CD4-positive, alpha-beta T cell (primary cell): Measurements from ENCODE around the gene KRT79. TPM values are rescaled to one million over a fixed set of nuclear protein-coding genes. Genes with fewer than 3 reads are reported as not detected.

Source experiments
- ATAC-seq: fragments of 200-7000 bp; cut with Tn5 transposase; one replicate; pipeline ENCODE4 v1.10.0; 2022; ENCODE audit warnings: mild to moderate bottlenecking; ENCODE audit not compliant: poor library complexity
- CTCF ChIA-PET: fragments of 350-600 bp; sonication (Branson Sonifier 250); formaldehyde crosslinking; loops from one replicate; lab custom pipeline; 2021; ENCODE audit warnings: antibody characterized with exemption, inconsistent platforms; lab: Charles Lee
- POLR2A ChIA-PET: fragments of 350-600 bp; sonication (Branson Sonifier 250); formaldehyde crosslinking; loops from one replicate; lab custom pipeline; 2021; ENCODE audit warnings: antibody characterized with exemption, inconsistent platforms; lab: Charles Lee
- DNase-seq, 14 experiments: peaks; one replicate each; pipeline ENCODE4 v3.0.0-alpha.2; 2013 to 2020; ENCODE audit warnings: mixed read lengths in 2 of 14
- H3K27ac ChIP-seq, 2 donors: one replicate each; pipeline versions ENCODE4 v1.5.1 to v1.7.0; 2013; ENCODE audit warnings: low read length in 2 of 2, low read depth in 1 of 2, mild to moderate bottlenecking in 1 of 2
- H3K27me3 ChIP-seq, 2 experiments: 1 replicate in 1 of 2; 2 replicates in 1 of 2; pipeline versions ENCODE4 v1.6.1 to v1.7.0; 2013; ENCODE audit warnings: low read length in 2 of 2, control low read depth in 1 of 2, mild to moderate bottlenecking in 1 of 2, moderate library complexity in 1 of 2; ENCODE audit not compliant: insufficient read depth in 2 of 2, control insufficient read depth in 1 of 2
- H3K36me3 ChIP-seq: one replicate; pipeline ENCODE4 v1.6.1; 2013; ENCODE audit warnings: low read length, control low read depth; ENCODE audit not compliant: insufficient read depth
- H3K4me1 ChIP-seq: one replicate; pipeline ENCODE4 v1.6.1; 2013; ENCODE audit warnings: low read length, control low read depth; ENCODE audit not compliant: insufficient read depth
- H3K4me3 ChIP-seq: one replicate; pipeline ENCODE4 v1.5.1; 2013; ENCODE audit warnings: mild to moderate bottlenecking, low read length, moderate library complexity
- H3K9me3 ChIP-seq, 2 experiments: 1 replicate in 1 of 2; 2 replicates in 1 of 2; pipeline versions ENCODE4 v1.6.1 to v1.7.0; 2013; ENCODE audit warnings: low read length in 2 of 2, mild to moderate bottlenecking in 2 of 2, control low read depth in 1 of 2, moderate library complexity in 1 of 2; ENCODE audit not compliant: control insufficient read depth in 1 of 2, insufficient read depth in 1 of 2
- H3K27ac Mint-ChIP-seq: one replicate; pipeline ENCODE4 v1.8.0; 2020; ENCODE audit warnings: mixed read lengths
- H3K27me3 Mint-ChIP-seq: one replicate; pipeline ENCODE4 v1.8.0; 2021; ENCODE audit warnings: mixed read lengths
- H3K36me3 Mint-ChIP-seq: one replicate; pipeline ENCODE4 v1.8.0; 2021; ENCODE audit warnings: low read depth, mixed read lengths
- H3K4me1 Mint-ChIP-seq: one replicate; pipeline ENCODE4 v1.8.0; 2021; ENCODE audit warnings: low read depth, mixed read lengths
- H3K4me3 Mint-ChIP-seq: one replicate; pipeline ENCODE4 v1.8.0; 2020; ENCODE audit warnings: mild to moderate bottlenecking, mixed read lengths
- H3K9me3 Mint-ChIP-seq: one replicate; pipeline ENCODE4 v1.8.0; 2020; ENCODE audit warnings: mixed read lengths
- intact Hi-C, 2 experiments: fragments of 100-400 bp; cut with DNase I in 1 of 2; cut with micrococcal nuclease in 1 of 2; formaldehyde crosslinking; loops; one replicate each; pipeline versions ENCODE4 v1.15.1 to v1.9.0; 2023 to 2025; cut with DNase I, micrococcal nuclease
- total RNA-seq, 174 experiments: library from RNA in 2 of 174; stranded (reverse) in 2 of 174; gene quantifications; one replicate each; pipeline ENCODE4 v1.2.3 and lab custom pipeline; 2021 to 2026
- TF ChIP-seq, protein P1 (sequence below): fragments of 200-600 bp; IDR thresholded peaks from one replicate; pipeline ENCODE4 v1.8.0; 2022; ENCODE audit warnings: antibody characterized with exemption, mild to moderate bottlenecking

KRT79 gene
- total RNA-seq, 2 experiments from 2014 or later, result not detected

GRCh38 chr12:52783563-52784316, 50.4 kb downstream of the KRT79 start:
- H3K4me1 ChIP-seq, result no peaks in the 10 kb centered on the region
- intact Hi-C loops, result no loop called here
- H3K36me3 ChIP-seq, result no peaks in the 10 kb centered on the region
- H3K4me1 Mint-ChIP-seq, result no peaks in the 10 kb centered on the region
- no peak overlapping the region for H3K27ac Mint-ChIP-seq
- H3K27me3 Mint-ChIP-seq, result peaks cover 32% of the 10 kb centered on the region
- H3K9me3 Mint-ChIP-seq, result no peaks in the 10 kb centered on the region
- no peak overlapping the region for H3K4me3 ChIP-seq
- no peak for DNase-seq
- no peak overlapping the region for H3K4me3 Mint-ChIP-seq
- H3K27ac ChIP-seq, result no peak overlapping the region
- no peaks in the 10 kb centered on the region for H3K9me3 ChIP-seq
- no peak for ATAC-seq
- peaks cover 0 to 8% of the 10 kb centered on the region in 2 experiments for H3K27me3 ChIP-seq
- CTCF ChIA-PET, result no interaction called here
- POLR2A ChIA-PET, result no interaction called here
- no peaks in the 10 kb centered on the region for H3K36me3 Mint-ChIP-seq
- TF ChIP-seq, protein P1, sequence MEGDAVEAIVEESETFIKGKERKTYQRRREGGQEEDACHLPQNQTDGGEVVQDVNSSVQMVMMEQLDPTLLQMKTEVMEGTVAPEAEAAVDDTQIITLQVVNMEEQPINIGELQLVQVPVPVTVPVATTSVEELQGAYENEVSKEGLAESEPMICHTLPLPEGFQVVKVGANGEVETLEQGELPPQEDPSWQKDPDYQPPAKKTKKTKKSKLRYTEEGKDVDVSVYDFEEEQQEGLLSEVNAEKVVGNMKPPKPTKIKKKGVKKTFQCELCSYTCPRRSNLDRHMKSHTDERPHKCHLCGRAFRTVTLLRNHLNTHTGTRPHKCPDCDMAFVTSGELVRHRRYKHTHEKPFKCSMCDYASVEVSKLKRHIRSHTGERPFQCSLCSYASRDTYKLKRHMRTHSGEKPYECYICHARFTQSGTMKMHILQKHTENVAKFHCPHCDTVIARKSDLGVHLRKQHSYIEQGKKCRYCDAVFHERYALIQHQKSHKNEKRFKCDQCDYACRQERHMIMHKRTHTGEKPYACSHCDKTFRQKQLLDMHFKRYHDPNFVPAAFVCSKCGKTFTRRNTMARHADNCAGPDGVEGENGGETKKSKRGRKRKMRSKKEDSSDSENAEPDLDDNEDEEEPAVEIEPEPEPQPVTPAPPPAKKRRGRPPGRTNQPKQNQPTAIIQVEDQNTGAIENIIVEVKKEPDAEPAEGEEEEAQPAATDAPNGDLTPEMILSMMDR, result no peak

DNA sequence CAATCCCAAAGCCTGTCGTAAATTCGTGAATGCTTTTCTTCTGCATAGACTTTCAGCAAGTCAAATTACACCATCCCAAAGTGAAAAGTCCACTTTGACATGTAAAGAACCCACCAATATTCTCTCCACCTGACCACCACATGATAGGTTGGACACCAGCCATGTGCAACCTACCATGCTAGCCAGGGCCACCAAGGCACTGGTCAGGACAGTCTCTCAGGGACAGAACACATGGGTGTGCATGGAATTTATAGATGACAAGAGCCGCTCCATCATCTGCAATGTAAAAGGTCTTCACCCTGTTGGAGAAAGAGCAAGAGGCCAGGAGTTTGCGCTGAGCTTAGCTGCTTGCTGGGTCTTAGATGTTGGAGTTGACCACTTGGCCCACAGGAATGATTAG, 51.6 kb downstream of the KRT79 start:
- Mint-ChIP-seq H3K27ac (no peak overlapping the region), H3K9me3 (no peaks in the 10 kb centered on the region), H3K27me3 (peaks cover 22% of the 10 kb centered on the region), H3K4me1 (no peaks in the 10 kb centered on the region), H3K36me3 (no peaks in the 10 kb centered on the region), H3K4me3 (no peak overlapping the region)
- Histone ChIP-seq H3K4me3 (no peak overlapping the region), H3K36me3 (no peaks in the 10 kb centered on the region), H3K27me3 (peaks cover 0 to 5% of the 10 kb centered on the region in 2 experiments), H3K9me3 (no peaks in the 10 kb centered on the region), H3K27ac (no peak overlapping the region), H3K4me1 (no peaks in the 10 kb centered on the region)
- ChIA-PET CTCF (no interaction called here), POLR2A (no interaction called here)
- DNase-seq (no peak), ATAC-seq (no peak)
- intact Hi-C loops, result no loop called here
- TF ChIP-seq, protein P1, result no peak

DNA sequence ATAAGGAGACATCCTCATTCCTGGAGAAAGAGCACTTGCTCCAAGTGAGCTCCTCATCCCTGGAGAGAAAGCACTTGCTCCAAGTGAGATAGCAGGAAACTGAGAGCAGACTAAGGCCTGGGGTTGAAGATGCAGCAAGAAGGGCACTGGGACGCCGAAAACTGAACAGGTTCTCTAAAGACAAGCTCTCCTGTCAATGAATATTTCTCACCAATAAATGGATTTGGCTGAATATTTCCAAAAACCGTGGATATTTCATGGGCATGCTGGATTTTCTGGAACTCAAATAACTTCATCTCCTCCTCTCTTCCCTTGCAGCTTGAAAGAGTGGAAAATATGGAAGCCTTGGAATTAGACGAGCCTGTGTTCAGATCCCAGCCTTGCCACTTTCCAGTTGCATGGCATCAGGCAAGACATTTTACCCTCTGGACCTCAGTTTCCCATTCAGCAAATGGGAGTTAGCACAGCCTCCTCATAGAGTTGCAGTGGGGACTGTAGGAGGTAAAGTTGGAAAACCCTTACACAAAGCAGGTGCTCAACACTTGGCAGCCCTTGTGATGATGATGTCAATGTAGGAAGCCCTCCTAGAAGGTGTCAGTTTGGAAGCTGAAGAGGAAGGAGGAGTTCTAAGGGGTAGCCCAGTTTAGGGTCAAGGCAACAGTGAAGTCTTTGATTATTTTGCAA, 52.6 kb downstream of the KRT79 start:
- Histone ChIP-seq H3K4me1 (no peaks in the 10 kb centered on the region), H3K36me3 (no peaks in the 10 kb centered on the region), H3K4me3 (no peak overlapping the region), H3K9me3 (peaks cover 0 to 5% of the 10 kb centered on the region in 2 experiments), H3K27ac (no peak overlapping the region), H3K27me3 (peaks cover 0 to 5% of the 10 kb centered on the region in 2 experiments)
- POLR2A ChIA-PET, result no interaction called here
- Mint-ChIP-seq H3K4me1 (no peaks in the 10 kb centered on the region), H3K9me3 (no peaks in the 10 kb centered on the region), H3K36me3 (no peaks in the 10 kb centered on the region), H3K4me3 (no peak overlapping the region), H3K27me3 (peaks cover 18% of the 10 kb centered on the region), H3K27ac (no peak overlapping the region)
- TF ChIP-seq, protein P1, result no peak
- intact Hi-C loops, result no loop called here
- DNase-seq (no peak), ATAC-seq (no peak)
- CTCF ChIA-PET, result no interaction called here
